Activated CD8-positive, alpha-beta memory T cell treated with anti-CD3 and anti-CD28 coated beads, Interleukin-2, amount 50 U/mL, for 48 hours (primary cell): ENCODE measurements around the gene GALNT18.
"Not testable (repeated sequence)": the region's sequence is repeated elsewhere in the genome, so short reads cannot be mapped to it uniquely, and the experiment has no call there.

ENCODE experiments used
- DNase-seq: peaks from one replicate; pipeline ENCODE4 v3.0.0-alpha.2; 2020

GALNT18 gene

GRCh38 chr11:11451501-11452005, 170.3 kb downstream of the GALNT18 start:
- no peak for DNase-seq

- no peak for DNase-seq
Measured at GRCh38 chr11:11450744-11451362, 171.0 kb downstream of the GALNT18 start.

- DNase-seq = no peak
Measured at GRCh38 chr11:11449327-11449726, 172.5 kb downstream of the GALNT18 start.

GRCh38 chr11:11448626-11449025, 173.2 kb downstream of the GALNT18 start:
- DNase-seq = no peak

GRCh38 chr11:11447601-11448000, 174.2 kb downstream of the GALNT18 start:
- DNase-seq = not testable (repeated sequence)

- no peak for DNase-seq
Measured at GRCh38 chr11:11446967-11447366, 174.8 kb downstream of the GALNT18 start.

- DNase-seq = no peak
Measured at GRCh38 chr11:11446564-11446963, 175.2 kb downstream of the GALNT18 start.

GRCh38 chr11:11445441-11446185, 176.2 kb downstream of the GALNT18 start:
- DNase-seq = no peak

GRCh38 chr11:11444804-11445131, 177.0 kb downstream of the GALNT18 start:
- DNase-seq = no peak

- no peak for DNase-seq
Measured at GRCh38 chr11:11444027-11444803, 177.6 kb downstream of the GALNT18 start.

GRCh38 chr11:11442791-11443190, 179.0 kb downstream of the GALNT18 start:
- no peak for DNase-seq

- no peak for DNase-seq
Measured at GRCh38 chr11:11441516-11441915, 180.3 kb downstream of the GALNT18 start.

- DNase-seq = no peak
Measured at GRCh38 chr11:11441091-11441490, 180.7 kb downstream of the GALNT18 start.

GRCh38 chr11:11440144-11440543, 181.7 kb downstream of the GALNT18 start:
- no peak for DNase-seq

- DNase-seq = no peak
Measured at GRCh38 chr11:11439591-11439990, 182.2 kb downstream of the GALNT18 start.

- DNase-seq = no peak
Measured at GRCh38 chr11:11436715-11437313, 185.0 kb downstream of the GALNT18 start.

- no peak for DNase-seq
Measured at GRCh38 chr11:11435635-11436034, 186.2 kb downstream of the GALNT18 start.

- DNase-seq = no peak
Measured at GRCh38 chr11:11433960-11434359, 187.8 kb downstream of the GALNT18 start.

- no peak for DNase-seq
Measured at GRCh38 chr11:11432621-11433319, 189.0 kb downstream of the GALNT18 start.

GRCh38 chr11:11430431-11430830, 191.4 kb downstream of the GALNT18 start:
- DNase-seq = no peak

GRCh38 chr11:11428714-11429113, 193.1 kb downstream of the GALNT18 start:
- no peak for DNase-seq

- DNase-seq = no peak
Measured at GRCh38 chr11:11427542-11427941, 194.3 kb downstream of the GALNT18 start.

- DNase-seq = no peak
Measured at GRCh38 chr11:11427140-11427539, 194.7 kb downstream of the GALNT18 start.
